Liver (tissue), 9 donors: ENCODE results near the gene MAP3K19. TPM values are rescaled to one million over a fixed set of nuclear protein-coding genes. Genes with fewer than 3 reads are reported as not detected.
"Not testable (repeated sequence)": the region's sequence is repeated elsewhere in the genome, so short reads cannot be mapped to it uniquely, and the experiment has no call there.

ENCODE experiments used
- DNase-seq: peaks from one replicate; pipeline ENCODE4 v3.0.0-alpha.2; 2017; ENCODE audit warnings: low spot score
- H3K27ac ChIP-seq, 2 donors: one replicate each; pipeline ENCODE4 v1.7.0; 2013; ENCODE audit warnings: inconsistent platforms in 2 of 2, low read length in 2 of 2, control low read depth in 1 of 2, low read depth in 1 of 2, mild to moderate bottlenecking in 1 of 2
- H3K27me3 ChIP-seq, 4 donors: one replicate each; pipeline versions ENCODE4 v1.6.1 to v1.7.0; 2013; ENCODE audit warnings: low read length in 3 of 4, inconsistent platforms in 1 of 4, mild to moderate bottlenecking in 1 of 4, moderate library complexity in 1 of 4; ENCODE audit not compliant: control insufficient read depth in 4 of 4, insufficient read depth in 4 of 4
- H3K36me3 ChIP-seq, 4 donors: one replicate each; pipeline versions ENCODE4 v1.6.1 to v1.7.0; 2013; ENCODE audit warnings: low read length in 3 of 4, mild to moderate bottlenecking in 3 of 4, low read depth in 1 of 4, moderate library complexity in 1 of 4; ENCODE audit not compliant: control insufficient read depth in 4 of 4, insufficient read depth in 3 of 4
- H3K4me1 ChIP-seq, 4 donors: one replicate each; pipeline versions ENCODE4 v1.6.1 to v1.7.0; 2013; ENCODE audit warnings: low read length in 3 of 4, mild to moderate bottlenecking in 3 of 4, moderate library complexity in 1 of 4; ENCODE audit not compliant: control insufficient read depth in 4 of 4, insufficient read depth in 4 of 4
- H3K4me3 ChIP-seq, 3 donors: one replicate each; pipeline versions ENCODE4 v1.6.1 to v1.7.0; 2013; ENCODE audit warnings: low read length in 3 of 3, control low read depth in 1 of 3, low read depth in 1 of 3, mild to moderate bottlenecking in 1 of 3
- H3K9ac ChIP-seq, 2 donors: one replicate each; pipeline ENCODE4 v1.7.0; 2013; ENCODE audit warnings: low read length in 2 of 2, mild to moderate bottlenecking in 2 of 2, moderate library complexity in 2 of 2, control low read depth in 1 of 2, low read depth in 1 of 2
- H3K9me3 ChIP-seq, 4 donors: one replicate each; pipeline versions ENCODE4 v1.6.1 to v1.7.0; 2013; ENCODE audit warnings: low read length in 3 of 4; ENCODE audit not compliant: control insufficient read depth in 4 of 4
- EGR1 ChIP-seq, 2 donors: IDR thresholded peaks; 2 replicates each; pipeline ENCODE4 v1.6.1; 2016 to 2018; ENCODE audit warnings: antibody characterized with exemption in 2 of 2, low read depth in 2 of 2
- FOXA1 ChIP-seq: IDR thresholded peaks from 2 replicates; pipeline ENCODE4 v1.6.1; 2016; ENCODE audit warnings: antibody characterized with exemption
- FOXA2 ChIP-seq: IDR thresholded peaks from 2 replicates; pipeline ENCODE4 v1.6.1; 2016; ENCODE audit warnings: antibody characterized with exemption
- JUND ChIP-seq, 2 donors: IDR thresholded peaks; 2 replicates each; pipeline ENCODE4 v1.6.1; 2016; ENCODE audit warnings: antibody characterized with exemption in 2 of 2
- NR2F2 ChIP-seq: IDR thresholded peaks from 2 replicates; pipeline ENCODE4 v1.6.1; 2016; ENCODE audit warnings: antibody characterized with exemption
- TAF1 ChIP-seq: conservative IDR thresholded peaks from 2 replicates; pipeline ENCODE4 v1.6.1; 2016; ENCODE audit warnings: antibody characterized with exemption, mild to moderate bottlenecking
- YY1 ChIP-seq: IDR thresholded peaks from 2 replicates; pipeline ENCODE4 v1.6.1; 2016; ENCODE audit warnings: antibody characterized with exemption, mild to moderate bottlenecking
- WGBS: extraction: QIAGEN DNeasy Blood & Tissue Kit; methylation state at CpG from one replicate; pipeline ENCODE4 v1.1.7; 2013; 5-methylcytosine and 5-hydroxymethylcytosine counted together
- polyA plus RNA-seq, 2 donors: library from polyadenylated mRNA; stranded (reverse) in 1 of 2; unstranded in 1 of 2; fragments of 200-250 nt in 1 of 2; fragments of >200 nt in 1 of 2; fragmentation: Nextera tagmentation in 1 of 2; extraction: Ambion mirVana in 1 of 2; gene quantifications; one replicate each; pipeline versions ENCODE4 v1.2.1 to v1.2.3, GENCODE V29; 2013 to 2015
- total RNA-seq, 2 donors: library from RNA; depleted of rRNA; stranded (reverse); fragments of >200 nt; gene quantifications; one replicate each; pipeline ENCODE4 v1.2.3, GENCODE V29; 2014
- TF ChIP-seq, protein P1 (sequence below): IDR thresholded peaks from 2 replicates; pipeline ENCODE4 v1.6.1; 2016; ENCODE audit warnings: antibody characterized with exemption, mild to moderate bottlenecking
- TF ChIP-seq, protein P2 (sequence below): fragments of 150-350 bp; IDR thresholded peaks from 2 replicates; pipeline ENCODE4 v1.5.1; 2017; ENCODE audit warnings: improper control_type of control experiment, low read depth, low read length; ENCODE audit not compliant: missing input control
- donor health status: healthy.
- donor health status: healthy.
- donor health status: healthy.
- donor health status: healthy.
- donor health status: healthy.

MAP3K19 gene
- total and polyA plus RNA-seq, 4 donors: not detected

DNA sequence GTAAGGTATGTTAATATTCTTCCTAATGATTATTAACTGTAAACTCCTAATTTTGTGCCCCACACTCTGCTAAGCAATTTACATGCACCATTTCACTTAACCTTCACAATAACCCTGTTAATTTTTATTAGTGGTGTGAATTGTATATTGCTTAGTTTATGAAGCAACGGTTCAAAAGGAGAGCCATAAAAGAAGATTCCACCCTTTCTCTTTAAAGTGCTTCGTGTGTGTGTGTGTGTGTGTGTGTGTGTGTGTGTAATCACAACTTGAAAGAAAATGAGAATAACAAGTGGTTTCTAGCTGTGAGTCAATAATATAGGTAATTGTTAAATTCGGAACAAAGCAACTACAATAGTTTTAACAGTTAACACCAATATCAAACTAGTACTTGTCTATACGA, 68.0 kb downstream of the MAP3K19 start:
- DNase-seq: no peak
- H3K36me3 ChIP-seq: no peaks in the 10 kb centered on the region
- no peak overlapping the region for H3K4me3 ChIP-seq
- 74% methylated on average over 4 of the region's 4 CpGs for WGBS
- H3K27ac ChIP-seq: no peak overlapping the region
- no peaks in the 10 kb centered on the region for H3K4me1 ChIP-seq
- TF ChIP-seq EGR1 (IDR thresholded peaks at IDR 0.05; ENCODE audit: low read depth in 2 of 2) (no peak), JUND (IDR thresholded peaks at IDR 0.05) (no peak)
- no peak overlapping the region for H3K9ac ChIP-seq
- no peaks in the 10 kb centered on the region for H3K27me3 ChIP-seq
- H3K9me3 ChIP-seq: no peaks in the 10 kb centered on the region

DNA sequence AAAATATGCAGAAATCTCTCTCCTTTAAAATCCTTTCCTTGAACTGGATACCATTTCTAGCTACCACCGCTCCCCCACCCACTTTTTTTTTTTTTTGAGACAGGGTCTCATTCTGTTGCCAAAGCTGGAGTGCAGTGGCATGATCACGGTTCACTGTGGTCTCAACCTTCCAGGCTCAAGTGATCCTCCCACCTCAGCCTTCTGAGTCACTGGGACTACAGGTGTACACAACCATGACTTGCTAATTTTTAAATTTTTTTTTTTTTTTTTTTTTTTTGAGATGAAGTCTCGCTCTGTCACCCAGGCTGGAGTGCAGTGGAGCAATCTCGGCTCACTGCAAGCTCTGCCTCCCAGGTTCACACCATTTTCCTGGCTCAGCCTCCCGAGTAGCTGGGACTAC, 70.1 kb downstream of the MAP3K19 start:
- 90% methylated on average over 5 of the region's 5 CpGs for WGBS
- H3K9ac ChIP-seq, H3K4me1 ChIP-seq: not testable (repeated sequence)

DNA sequence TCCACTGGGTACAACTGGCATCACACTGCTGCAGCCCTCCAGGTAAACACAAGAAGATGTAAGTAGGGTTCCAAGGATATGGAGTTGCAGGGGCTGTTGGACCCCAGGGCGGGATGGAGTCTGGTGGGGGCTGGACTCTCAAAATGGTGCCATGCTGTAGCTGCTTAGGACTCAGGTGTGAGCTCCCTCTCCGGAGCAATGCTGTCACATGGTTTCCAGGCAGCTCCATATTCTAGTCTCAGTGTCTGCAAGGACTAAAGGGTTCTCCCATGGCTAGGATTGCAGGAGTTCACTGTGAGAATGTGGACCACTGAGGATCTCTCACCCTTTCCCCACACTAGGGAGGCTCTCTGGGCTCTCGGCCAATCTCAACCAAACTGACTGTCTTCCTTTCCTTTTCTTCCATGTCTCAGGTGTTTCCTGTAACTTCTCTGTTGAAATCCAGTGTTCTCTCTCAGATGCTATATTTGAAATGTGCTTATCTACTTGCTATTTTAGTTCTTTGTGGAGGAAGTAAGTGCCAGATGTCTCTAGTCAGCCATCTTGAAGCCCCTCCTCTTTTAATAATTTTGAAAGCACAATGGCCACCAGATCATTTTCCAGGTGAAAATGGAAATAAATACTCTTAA, 71.1 kb downstream of the MAP3K19 start:
- Histone ChIP-seq H3K4me1 (no peaks in the 10 kb centered on the region), H3K27me3 (no peaks in the 10 kb centered on the region), H3K9ac (no peak overlapping the region), H3K36me3 (no peaks in the 10 kb centered on the region), H3K9me3 (peaks cover 0 to 4% (median 0%) of the 10 kb centered on the region in 4 donors), H3K4me3 (no peak overlapping the region), H3K27ac (no peak overlapping the region)
- no peak for DNase-seq
- TF ChIP-seq FOXA1 (no peak), FOXA2 (no peak), TAF1 (no peak), YY1 (no peak), NR2F2 (no peak)
- TF ChIP-seq, protein P1, sequence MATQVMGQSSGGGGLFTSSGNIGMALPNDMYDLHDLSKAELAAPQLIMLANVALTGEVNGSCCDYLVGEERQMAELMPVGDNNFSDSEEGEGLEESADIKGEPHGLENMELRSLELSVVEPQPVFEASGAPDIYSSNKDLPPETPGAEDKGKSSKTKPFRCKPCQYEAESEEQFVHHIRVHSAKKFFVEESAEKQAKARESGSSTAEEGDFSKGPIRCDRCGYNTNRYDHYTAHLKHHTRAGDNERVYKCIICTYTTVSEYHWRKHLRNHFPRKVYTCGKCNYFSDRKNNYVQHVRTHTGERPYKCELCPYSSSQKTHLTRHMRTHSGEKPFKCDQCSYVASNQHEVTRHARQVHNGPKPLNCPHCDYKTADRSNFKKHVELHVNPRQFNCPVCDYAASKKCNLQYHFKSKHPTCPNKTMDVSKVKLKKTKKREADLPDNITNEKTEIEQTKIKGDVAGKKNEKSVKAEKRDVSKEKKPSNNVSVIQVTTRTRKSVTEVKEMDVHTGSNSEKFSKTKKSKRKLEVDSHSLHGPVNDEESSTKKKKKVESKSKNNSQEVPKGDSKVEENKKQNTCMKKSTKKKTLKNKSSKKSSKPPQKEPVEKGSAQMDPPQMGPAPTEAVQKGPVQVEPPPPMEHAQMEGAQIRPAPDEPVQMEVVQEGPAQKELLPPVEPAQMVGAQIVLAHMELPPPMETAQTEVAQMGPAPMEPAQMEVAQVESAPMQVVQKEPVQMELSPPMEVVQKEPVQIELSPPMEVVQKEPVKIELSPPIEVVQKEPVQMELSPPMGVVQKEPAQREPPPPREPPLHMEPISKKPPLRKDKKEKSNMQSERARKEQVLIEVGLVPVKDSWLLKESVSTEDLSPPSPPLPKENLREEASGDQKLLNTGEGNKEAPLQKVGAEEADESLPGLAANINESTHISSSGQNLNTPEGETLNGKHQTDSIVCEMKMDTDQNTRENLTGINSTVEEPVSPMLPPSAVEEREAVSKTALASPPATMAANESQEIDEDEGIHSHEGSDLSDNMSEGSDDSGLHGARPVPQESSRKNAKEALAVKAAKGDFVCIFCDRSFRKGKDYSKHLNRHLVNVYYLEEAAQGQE: no peak
- TF ChIP-seq, protein P2, sequence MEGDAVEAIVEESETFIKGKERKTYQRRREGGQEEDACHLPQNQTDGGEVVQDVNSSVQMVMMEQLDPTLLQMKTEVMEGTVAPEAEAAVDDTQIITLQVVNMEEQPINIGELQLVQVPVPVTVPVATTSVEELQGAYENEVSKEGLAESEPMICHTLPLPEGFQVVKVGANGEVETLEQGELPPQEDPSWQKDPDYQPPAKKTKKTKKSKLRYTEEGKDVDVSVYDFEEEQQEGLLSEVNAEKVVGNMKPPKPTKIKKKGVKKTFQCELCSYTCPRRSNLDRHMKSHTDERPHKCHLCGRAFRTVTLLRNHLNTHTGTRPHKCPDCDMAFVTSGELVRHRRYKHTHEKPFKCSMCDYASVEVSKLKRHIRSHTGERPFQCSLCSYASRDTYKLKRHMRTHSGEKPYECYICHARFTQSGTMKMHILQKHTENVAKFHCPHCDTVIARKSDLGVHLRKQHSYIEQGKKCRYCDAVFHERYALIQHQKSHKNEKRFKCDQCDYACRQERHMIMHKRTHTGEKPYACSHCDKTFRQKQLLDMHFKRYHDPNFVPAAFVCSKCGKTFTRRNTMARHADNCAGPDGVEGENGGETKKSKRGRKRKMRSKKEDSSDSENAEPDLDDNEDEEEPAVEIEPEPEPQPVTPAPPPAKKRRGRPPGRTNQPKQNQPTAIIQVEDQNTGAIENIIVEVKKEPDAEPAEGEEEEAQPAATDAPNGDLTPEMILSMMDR: no peak
- 70% methylated on average over 3 of the region's 3 CpGs for WGBS

More for the DNA sequence above, 70.1 kb downstream of the MAP3K19 start:
- H3K36me3 ChIP-seq, H3K4me3 ChIP-seq, DNase-seq, H3K27me3 ChIP-seq, H3K9me3 ChIP-seq, H3K27ac ChIP-seq: not testable (repeated sequence)
